A549 treated with Hydrocortisone at 1 μM for 4 hours (cell line): Measurements from ENCODE around the gene ACADL. TPM values are rescaled to one million over a fixed set of nuclear protein-coding genes. Genes with fewer than 3 reads are reported as not detected.

ENCODE experiments used
- total RNA-seq: library from RNA; stranded (reverse); fragments of 200-300 nt; extraction: Qiagen RNA extraction; gene quantifications from 5 replicates; pipeline ENCODE4 v1.2.3, GENCODE V29; 2022

ACADL gene
- total RNA-seq, result 0.08 to 0.15 TPM (median 0.14 TPM) in 5 replicates

GRCh38 chr2:210224941-210225672 lies at the start of gene ACADL:
Gene ACADL, minus strand, starts transcription at chr2:210225447. Its CDS starts 184 bp downstream, at chr2:210225263.

GRCh38 chr2:210171309-210172218 lies 53.7 kb downstream of the ACADL start, which contains the start of gene KANSL1L:
Gene KANSL1L, minus strand, starts transcription at chr2:210171409. Its CDS starts 16,827 bp downstream, at chr2:210154582.

Other genes starting within 250 kb of the ACADL start
- 54.6 to 89.6 TPM (median 59.9 TPM) in 5 replicates for gene RPE, start 222.8 kb downstream of the ACADL start, total RNA-seq
- gene KANSL1L, start 54.0 kb downstream of the ACADL start, total RNA-seq, result 0.41 to 0.79 TPM (median 0.53 TPM) in 5 replicates
- gene MYL1, start 89.7 kb upstream of the ACADL start, total RNA-seq, result not detected in 5 replicates